H9 (cell line): Measurements from ENCODE around the gene PIK3C3. TPM values are rescaled to one million over a fixed set of nuclear protein-coding genes. Genes with fewer than 3 reads are reported as not detected.

Source experiments
- DNase-seq: peaks from one replicate; pipeline ENCODE4 v3.0.0-alpha.2; 2017
- H2AFZ ChIP-seq: one replicate; pipeline ENCODE4 v1.6.1; 2013; ENCODE audit warnings: mild to moderate bottlenecking, low read length, control low read depth, moderate library complexity
- H2AK5ac ChIP-seq: 2 replicates; pipeline ENCODE4 v1.6.1; 2013; ENCODE audit warnings: low read length, control low read depth, mixed read lengths; ENCODE audit not compliant: insufficient read length
- H2BK120ac ChIP-seq: one replicate; pipeline ENCODE4 v1.6.1; 2013; ENCODE audit warnings: low read depth, mild to moderate bottlenecking, low read length, control low read depth, inconsistent platforms; ENCODE audit not compliant: poor library complexity, severe bottlenecking
- H2BK12ac ChIP-seq: 2 replicates; pipeline ENCODE4 v1.6.1; 2013; ENCODE audit warnings: low read length, control low read depth, mixed read lengths, low read depth; ENCODE audit not compliant: insufficient read length
- H2BK15ac ChIP-seq: 2 replicates; pipeline ENCODE4 v1.6.1; 2013; ENCODE audit warnings: low read depth, low read length, control low read depth
- H2BK20ac ChIP-seq: one replicate; pipeline ENCODE4 v1.6.1; 2013; ENCODE audit warnings: low read depth, mild to moderate bottlenecking, low read length, control low read depth, inconsistent platforms; ENCODE audit not compliant: poor library complexity, severe bottlenecking
- H2BK5ac ChIP-seq: 2 replicates; pipeline ENCODE4 v1.6.1; 2013; ENCODE audit warnings: low read length, control low read depth, mixed read lengths; ENCODE audit not compliant: insufficient read length
- H3K14ac ChIP-seq: 2 replicates; pipeline ENCODE4 v1.6.1; 2013; ENCODE audit warnings: low read length, control low read depth; ENCODE audit not compliant: insufficient read depth
- H3K18ac ChIP-seq: 2 replicates; pipeline ENCODE4 v1.6.1; 2013; ENCODE audit warnings: low read depth, mild to moderate bottlenecking, mixed read lengths, low read length, control low read depth; ENCODE audit not compliant: insufficient read length
- H3K23ac ChIP-seq: 2 replicates; pipeline ENCODE4 v1.6.1; 2013; ENCODE audit warnings: low read length, control low read depth, mixed read lengths, low read depth; ENCODE audit not compliant: insufficient read length
- H3K23me2 ChIP-seq: 2 replicates; pipeline ENCODE4 v1.6.1; 2013; ENCODE audit warnings: low read depth, mild to moderate bottlenecking, mixed read lengths, low read length, control low read depth; ENCODE audit not compliant: insufficient read length, poor library complexity, severe bottlenecking
- H3K27ac ChIP-seq: 2 replicates; pipeline ENCODE4 v1.5.1; 2013; ENCODE audit warnings: low read length, control low read depth, mixed read lengths, low read depth; ENCODE audit not compliant: insufficient read length
- H3K27me3 ChIP-seq: 2 replicates; pipeline ENCODE4 v1.6.1; 2013; ENCODE audit warnings: low read length, control low read depth, inconsistent platforms; ENCODE audit not compliant: insufficient read depth
- H3K4ac ChIP-seq: 2 replicates; pipeline ENCODE4 v1.6.1; 2013; ENCODE audit warnings: low read depth, mild to moderate bottlenecking, control low read depth, inconsistent platforms, low read length, moderate library complexity
- H3K4me1 ChIP-seq: 2 replicates; pipeline ENCODE4 v1.6.1; 2013; ENCODE audit warnings: low read length, control low read depth, inconsistent platforms; ENCODE audit not compliant: insufficient read depth
- H3K4me2 ChIP-seq: 2 replicates; pipeline ENCODE4 v1.6.1; 2013; ENCODE audit warnings: low read length, control low read depth, mixed read lengths; ENCODE audit not compliant: insufficient read length, insufficient read depth
- H3K56ac ChIP-seq: 2 replicates; pipeline ENCODE4 v1.6.1; 2013; ENCODE audit warnings: low read depth, mild to moderate bottlenecking, mixed read lengths, low read length, control low read depth; ENCODE audit not compliant: insufficient read length
- H3K79me1 ChIP-seq: 2 replicates; pipeline ENCODE4 v1.6.1; 2013; ENCODE audit warnings: low read depth, mild to moderate bottlenecking, moderate library complexity, low read length, control low read depth, inconsistent platforms; ENCODE audit not compliant: insufficient read depth, poor library complexity, severe bottlenecking
- H3K79me2 ChIP-seq: 2 replicates; pipeline ENCODE4 v1.6.1; 2013; ENCODE audit warnings: low read length, control low read depth, inconsistent platforms; ENCODE audit not compliant: insufficient read depth
- H3K9ac ChIP-seq: 2 replicates; pipeline ENCODE4 v1.6.1; 2013; ENCODE audit warnings: low read length, control low read depth, mixed read lengths; ENCODE audit not compliant: insufficient read length; ENCODE audit errors: extremely low read depth
- H3K9me3 ChIP-seq: one replicate; pipeline ENCODE4 v1.6.1; 2013; ENCODE audit warnings: low read depth, low read length, inconsistent platforms; ENCODE audit not compliant: control insufficient read depth
- H3T11ph ChIP-seq: one replicate; pipeline ENCODE4 v1.6.1; 2013; ENCODE audit warnings: mild to moderate bottlenecking, low read length, control low read depth, inconsistent platforms
- H4K20me1 ChIP-seq: one replicate; pipeline ENCODE4 v1.6.1; 2013; ENCODE audit not compliant: control insufficient read depth, insufficient read length, insufficient read depth
- H4K5ac ChIP-seq: 2 replicates; pipeline ENCODE4 v1.6.1; 2013; ENCODE audit warnings: low read depth, mild to moderate bottlenecking, mixed read lengths, low read length, control low read depth; ENCODE audit not compliant: insufficient read length
- H4K8ac ChIP-seq: replicated peaks from 2 replicates; pipeline ENCODE4 v1.6.1; 2013; ENCODE audit warnings: low read length, control low read depth, mixed read lengths, low read depth; ENCODE audit not compliant: insufficient read length
- H4K91ac ChIP-seq: 2 replicates; pipeline ENCODE4 v1.6.1; 2013; ENCODE audit warnings: low read depth, mild to moderate bottlenecking, moderate library complexity, mixed read lengths, low read length, control low read depth; ENCODE audit not compliant: insufficient read length
- H3K27ac Mint-ChIP-seq, 3 experiments: 2 replicates in 2 of 3; 3 replicates in 1 of 3; pipeline ENCODE4 v1.8.0; 2020 to 2021; ENCODE audit warnings: mixed read lengths in 3 of 3, mild to moderate bottlenecking in 1 of 3, moderate library complexity in 1 of 3
- H3K27me3 Mint-ChIP-seq: 2 replicates; pipeline ENCODE4 v1.8.0; 2021; ENCODE audit warnings: low read depth, mild to moderate bottlenecking, moderate library complexity, mixed read lengths
- H3K36me3 Mint-ChIP-seq, 3 experiments: 2 replicates in 2 of 3; 3 replicates in 1 of 3; pipeline ENCODE4 v1.8.0; 2020 to 2021; ENCODE audit warnings: low read depth in 3 of 3, mixed read lengths in 3 of 3; ENCODE audit not compliant: insufficient read depth in 1 of 3
- H3K4me1 Mint-ChIP-seq, 2 experiments: 2 replicates each; pipeline ENCODE4 v1.8.0; 2020; ENCODE audit warnings: mixed read lengths in 2 of 2
- H3K4me3 Mint-ChIP-seq, 2 experiments: 2 replicates in 1 of 2; 3 replicates in 1 of 2; pipeline ENCODE4 v1.8.0; 2020 to 2021; ENCODE audit warnings: mild to moderate bottlenecking in 2 of 2, mixed read lengths in 2 of 2, moderate library complexity in 1 of 2
- H3K9me3 Mint-ChIP-seq, 2 experiments: 2 replicates in 1 of 2; 3 replicates in 1 of 2; pipeline ENCODE4 v1.8.0; 2020; ENCODE audit warnings: mild to moderate bottlenecking in 2 of 2, mixed read lengths in 2 of 2, moderate library complexity in 1 of 2
- WGBS: extraction: QIAGEN DNeasy Blood & Tissue Kit; methylation state at CpG from one replicate; pipeline ENCODE4 v1.1.7; 2013; ENCODE audit warnings: missing lambda C conversion rate, low lambda C conversion rate, mixed read lengths; ENCODE audit not compliant: insufficient read length; ENCODE audit errors: extremely low coverage; 5-methylcytosine and 5-hydroxymethylcytosine counted together
- total RNA-seq: library from RNA; stranded (reverse); gene quantifications from 2 replicates; pipeline ENCODE4 v1.2.1, GENCODE V29; 2021
- TF ChIP-seq, protein P1 (sequence below): fragments of 200-600 bp; sonication (generic); conservative IDR thresholded peaks from 3 replicates; pipeline ENCODE4 v1.8.0; 2021; ENCODE audit warnings: antibody characterized with exemption, mild to moderate bottlenecking

Gene PIK3C3
- total RNA-seq, 1 experiment from 2014 or later, result 48.8 TPM

DNA sequence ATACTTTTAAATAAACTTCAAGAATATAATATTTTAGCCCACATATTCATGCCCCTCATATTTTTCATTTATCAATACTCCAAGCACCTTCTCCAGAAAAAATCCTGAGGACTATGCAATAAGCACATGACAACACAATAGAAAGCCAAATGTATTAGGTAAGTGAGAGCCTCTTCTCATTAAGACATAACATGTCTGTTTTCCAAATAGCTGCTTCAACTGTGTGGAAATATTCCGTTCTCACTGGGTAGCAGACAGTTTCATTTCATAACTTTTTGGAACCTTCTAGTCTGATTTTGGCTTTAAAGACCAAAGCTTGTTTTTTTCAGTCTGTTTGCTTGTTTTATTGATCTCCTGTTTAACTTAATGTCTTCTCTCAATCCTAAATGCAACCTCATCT lies 137.8 kb downstream of the PIK3C3 start:
- Histone ChIP-seq H4K8ac (no peak overlapping the region), H2BK15ac (no peak overlapping the region), H3K27ac (no peak overlapping the region), H4K5ac (no peak overlapping the region), H2BK5ac (no peak overlapping the region), H3K23ac (no peak overlapping the region), H4K20me1 (no peaks in the 10 kb centered on the region), H3K79me1 (no peaks in the 10 kb centered on the region), H3T11ph (no peak overlapping the region), H4K91ac (no peak overlapping the region), H3K27me3 (no peaks in the 10 kb centered on the region), H3K4me2 (no peak overlapping the region), H3K4me1 (no peaks in the 10 kb centered on the region), H3K4ac (no peak overlapping the region), H2BK120ac (no peak overlapping the region), H3K14ac (no peak overlapping the region), H3K9me3 (no peaks in the 10 kb centered on the region), H3K18ac (no peak overlapping the region), H3K56ac (no peak overlapping the region), H3K79me2 (no peaks in the 10 kb centered on the region), H2BK12ac (no peak overlapping the region), H2BK20ac (no peak overlapping the region), H2AFZ (no peak overlapping the region), H2AK5ac (no peak overlapping the region), H3K9ac (no peak overlapping the region), H3K23me2 (no peaks in the 10 kb centered on the region)
- WGBS, result no CpG with 5 or more reads among the region's 1 CpG
- Mint-ChIP-seq H3K27me3 (no peaks in the 10 kb centered on the region), H3K36me3 (no peaks in the 10 kb centered on the region), H3K27ac (no peak overlapping the region), H3K4me1 (no peaks in the 10 kb centered on the region; a peak in 1 of 4 replicates), H3K9me3 (no peaks in the 10 kb centered on the region), H3K4me3 (no peak overlapping the region)
- DNase-seq, result no peak
- TF ChIP-seq, protein P1, sequence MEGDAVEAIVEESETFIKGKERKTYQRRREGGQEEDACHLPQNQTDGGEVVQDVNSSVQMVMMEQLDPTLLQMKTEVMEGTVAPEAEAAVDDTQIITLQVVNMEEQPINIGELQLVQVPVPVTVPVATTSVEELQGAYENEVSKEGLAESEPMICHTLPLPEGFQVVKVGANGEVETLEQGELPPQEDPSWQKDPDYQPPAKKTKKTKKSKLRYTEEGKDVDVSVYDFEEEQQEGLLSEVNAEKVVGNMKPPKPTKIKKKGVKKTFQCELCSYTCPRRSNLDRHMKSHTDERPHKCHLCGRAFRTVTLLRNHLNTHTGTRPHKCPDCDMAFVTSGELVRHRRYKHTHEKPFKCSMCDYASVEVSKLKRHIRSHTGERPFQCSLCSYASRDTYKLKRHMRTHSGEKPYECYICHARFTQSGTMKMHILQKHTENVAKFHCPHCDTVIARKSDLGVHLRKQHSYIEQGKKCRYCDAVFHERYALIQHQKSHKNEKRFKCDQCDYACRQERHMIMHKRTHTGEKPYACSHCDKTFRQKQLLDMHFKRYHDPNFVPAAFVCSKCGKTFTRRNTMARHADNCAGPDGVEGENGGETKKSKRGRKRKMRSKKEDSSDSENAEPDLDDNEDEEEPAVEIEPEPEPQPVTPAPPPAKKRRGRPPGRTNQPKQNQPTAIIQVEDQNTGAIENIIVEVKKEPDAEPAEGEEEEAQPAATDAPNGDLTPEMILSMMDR, result no peak
